Measurements from ENCODE around the gene TAX1BP1. TPM values are rescaled to one million over a fixed set of nuclear protein-coding genes. Genes with fewer than 3 reads are reported as not detected.

TAX1BP1 gene
- total RNA-seq, 1 experiment from 2014 or later = 69.9 TPM

DNA sequence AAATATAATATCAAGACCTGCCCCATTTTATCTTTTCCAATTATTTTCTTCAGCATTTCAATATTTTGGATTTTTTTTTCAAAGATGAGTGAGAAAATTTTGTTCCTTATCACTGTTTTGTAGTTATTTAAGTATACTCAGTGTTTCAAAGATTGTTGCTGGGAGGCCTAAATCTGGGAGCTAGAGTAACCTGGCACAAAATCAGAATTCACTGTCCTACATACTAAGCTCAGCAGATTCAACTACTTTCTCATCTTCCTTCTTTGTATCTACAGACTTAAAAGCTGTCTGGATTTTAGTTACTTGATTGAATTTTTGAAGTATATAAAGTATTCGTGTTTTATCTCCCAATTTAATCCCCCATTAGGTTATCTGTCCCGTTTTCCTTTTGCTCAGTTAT is 85.9 kb downstream of the TAX1BP1 start:
- ChIA-PET CTCF (interaction anchor here (0.6 kb wide), 1 partner anchor 12 kb away, joined by 3 read pairs; no protein-coding TSS in a partner anchor), POLR2A (no interaction called here)
- TF ChIP-seq NFATC4 (CRISPR knock-in tag; IDR thresholded peaks at IDR 0.05) (no peak), ZNF138 (CRISPR knock-in tag; conservative IDR thresholded peaks at IDR 0.05) (no peak), NFYB (CRISPR knock-in tag; conservative IDR thresholded peaks at IDR 0.05; ENCODE audit: low read depth) (no peak), ZNF423 (CRISPR knock-in tag; IDR thresholded peaks at IDR 0.05) (no peak), RELA (CRISPR knock-in tag; IDR thresholded peaks at IDR 0.05; ENCODE audit: borderline replicate concordance) (no peak), TEAD4 (CRISPR knock-in tag; IDR thresholded peaks at IDR 0.05) (no peak), NR3C1 (CRISPR knock-in tag; conservative IDR thresholded peaks at IDR 0.05; ENCODE audit: low read depth) (no peak), JUN (CRISPR knock-in tag; IDR thresholded peaks at IDR 0.05) (no peak), OVOL2 (CRISPR knock-in tag; IDR thresholded peaks at IDR 0.05; ENCODE audit: borderline replicate concordance) (no peak)
- TF ChIP-seq, protein P1, sequence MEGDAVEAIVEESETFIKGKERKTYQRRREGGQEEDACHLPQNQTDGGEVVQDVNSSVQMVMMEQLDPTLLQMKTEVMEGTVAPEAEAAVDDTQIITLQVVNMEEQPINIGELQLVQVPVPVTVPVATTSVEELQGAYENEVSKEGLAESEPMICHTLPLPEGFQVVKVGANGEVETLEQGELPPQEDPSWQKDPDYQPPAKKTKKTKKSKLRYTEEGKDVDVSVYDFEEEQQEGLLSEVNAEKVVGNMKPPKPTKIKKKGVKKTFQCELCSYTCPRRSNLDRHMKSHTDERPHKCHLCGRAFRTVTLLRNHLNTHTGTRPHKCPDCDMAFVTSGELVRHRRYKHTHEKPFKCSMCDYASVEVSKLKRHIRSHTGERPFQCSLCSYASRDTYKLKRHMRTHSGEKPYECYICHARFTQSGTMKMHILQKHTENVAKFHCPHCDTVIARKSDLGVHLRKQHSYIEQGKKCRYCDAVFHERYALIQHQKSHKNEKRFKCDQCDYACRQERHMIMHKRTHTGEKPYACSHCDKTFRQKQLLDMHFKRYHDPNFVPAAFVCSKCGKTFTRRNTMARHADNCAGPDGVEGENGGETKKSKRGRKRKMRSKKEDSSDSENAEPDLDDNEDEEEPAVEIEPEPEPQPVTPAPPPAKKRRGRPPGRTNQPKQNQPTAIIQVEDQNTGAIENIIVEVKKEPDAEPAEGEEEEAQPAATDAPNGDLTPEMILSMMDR (IDR thresholded peaks at IDR 0.05) = no peak
- TF ChIP-seq, protein P2, sequence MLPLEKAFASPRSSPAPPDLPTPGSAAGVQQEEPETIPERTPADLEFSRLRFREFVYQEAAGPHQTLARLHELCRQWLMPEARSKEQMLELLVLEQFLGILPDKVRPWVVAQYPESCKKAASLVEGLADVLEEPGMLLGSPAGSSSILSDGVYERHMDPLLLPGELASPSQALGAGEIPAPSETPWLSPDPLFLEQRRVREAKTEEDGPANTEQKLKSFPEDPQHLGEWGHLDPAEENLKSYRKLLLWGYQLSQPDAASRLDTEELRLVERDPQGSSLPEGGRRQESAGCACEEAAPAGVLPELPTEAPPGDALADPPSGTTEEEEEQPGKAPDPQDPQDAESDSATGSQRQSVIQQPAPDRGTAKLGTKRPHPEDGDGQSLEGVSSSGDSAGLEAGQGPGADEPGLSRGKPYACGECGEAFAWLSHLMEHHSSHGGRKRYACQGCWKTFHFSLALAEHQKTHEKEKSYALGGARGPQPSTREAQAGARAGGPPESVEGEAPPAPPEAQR (CRISPR knock-in tag; IDR thresholded peaks at IDR 0.05) = no peak
- TF ChIP-seq, protein P3, sequence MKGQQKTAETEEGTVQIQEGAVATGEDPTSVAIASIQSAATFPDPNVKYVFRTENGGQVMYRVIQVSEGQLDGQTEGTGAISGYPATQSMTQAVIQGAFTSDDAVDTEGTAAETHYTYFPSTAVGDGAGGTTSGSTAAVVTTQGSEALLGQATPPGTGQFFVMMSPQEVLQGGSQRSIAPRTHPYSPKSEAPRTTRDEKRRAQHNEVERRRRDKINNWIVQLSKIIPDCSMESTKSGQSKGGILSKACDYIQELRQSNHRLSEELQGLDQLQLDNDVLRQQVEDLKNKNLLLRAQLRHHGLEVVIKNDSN (CRISPR knock-in tag; IDR thresholded peaks at IDR 0.05) = no peak

DNA sequence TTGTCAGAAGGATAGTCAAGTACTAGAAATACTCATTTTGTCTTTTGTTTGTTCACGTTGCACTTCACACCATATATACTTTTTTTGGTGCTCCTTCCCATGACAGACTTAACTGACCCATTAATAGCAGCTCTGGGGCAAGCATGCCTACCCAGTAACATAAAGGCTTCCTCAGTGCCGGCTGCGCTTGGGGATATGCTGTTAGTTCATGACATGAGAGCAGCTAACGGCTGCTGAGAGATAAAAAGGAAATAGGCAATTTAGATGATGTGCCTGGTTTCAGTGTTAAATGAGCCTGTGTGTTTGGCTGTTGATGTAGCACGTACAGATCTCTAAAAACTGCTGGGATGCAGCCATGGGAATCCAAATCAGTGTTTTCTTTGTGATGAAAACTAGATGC is 86.4 kb downstream of the TAX1BP1 start:
- Mint-ChIP-seq H3K4me1 (0 out of 2 replicates have a peak, but pooled peaks cover 2% of the 10 kb centered on the region), H3K27me3 (ENCODE audit: low read depth) (no peaks in the 10 kb centered on the region), H3K36me3 (no peaks in the 10 kb centered on the region), H3K4me3 (no peak overlapping the region), H3K9me3 (no peaks in the 10 kb centered on the region), H3K27ac (0 out of 2 replicates have a peak overlapping the region, but pooled peaks have one; percentile 8)
- TF ChIP-seq ZNF232 (CRISPR knock-in tag; IDR thresholded peaks at IDR 0.05) = no peak
- DNase-seq (ENCODE audit: low spot score) = no peak
- POLR2A ChIA-PET = no interaction called here
- CTCF ChIA-PET = interaction anchor here (0.6 to 0.8 kb wide), 2 partner anchors 11 to 52 kb away, joined by 3 read pairs; no protein-coding TSS in a partner anchor
- no peak for ATAC-seq

More for the DNA sequence above, 85.9 kb downstream of the TAX1BP1 start:
- no peak for ATAC-seq
- DNase-seq (ENCODE audit: low spot score) = no peak
- H3K27me3 Mint-ChIP-seq (ENCODE audit: low read depth) = no peaks in the 10 kb centered on the region
- no peaks in the 10 kb centered on the region for H3K36me3 Mint-ChIP-seq
- H3K4me1 Mint-ChIP-seq = 0 out of 2 replicates have a peak, but pooled peaks cover 2% of the 10 kb centered on the region
- H3K27ac Mint-ChIP-seq = 0 out of 2 replicates have a peak overlapping the region, but pooled peaks have one; percentile 8
- H3K9me3 Mint-ChIP-seq = no peaks in the 10 kb centered on the region
- no peak overlapping the region for H3K4me3 Mint-ChIP-seq

DNA sequence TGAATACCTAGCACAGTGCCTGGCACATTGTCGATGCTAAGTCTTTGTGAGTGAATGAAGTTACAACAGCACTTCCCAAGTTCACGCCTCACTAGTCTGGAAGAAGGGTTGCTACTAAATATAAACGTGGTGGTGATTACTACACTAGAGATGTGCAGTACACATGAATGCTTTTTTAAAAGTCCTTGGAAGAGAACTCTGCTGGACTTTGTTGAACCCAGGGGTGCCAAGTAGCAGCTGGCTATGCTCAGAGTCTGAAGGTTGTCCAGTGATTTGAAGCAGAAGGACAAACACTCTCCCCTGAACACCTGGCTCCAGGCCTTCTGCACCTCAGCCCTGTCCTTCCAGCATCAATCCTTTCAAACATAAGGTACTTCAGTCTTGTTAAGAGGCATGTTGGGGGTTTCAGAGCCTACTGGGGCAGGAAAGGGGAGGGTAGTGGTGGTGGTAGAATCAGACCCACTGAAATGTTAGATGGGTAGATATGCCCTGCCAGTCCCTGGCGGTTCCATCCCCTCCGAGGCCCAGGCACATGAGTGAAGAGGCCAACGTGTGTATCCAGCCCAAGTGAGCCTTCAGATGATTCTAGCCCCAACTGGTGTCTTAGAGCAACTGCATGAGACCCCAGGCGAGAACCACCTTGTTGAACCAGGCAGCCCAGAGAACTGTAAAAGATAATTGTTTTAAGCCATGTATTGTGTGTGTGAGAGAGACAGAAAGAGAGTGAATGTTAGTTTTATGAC is 94.4 kb downstream of the TAX1BP1 start:
- Mint-ChIP-seq H3K4me1 (peaks cover 6% of the 10 kb centered on the region), H3K27ac (no peak overlapping the region), H3K36me3 (peaks cover under 1% of the 10 kb centered on the region), H3K4me3 (no peak overlapping the region), H3K9me3 (no peaks in the 10 kb centered on the region), H3K27me3 (ENCODE audit: low read depth) (no peaks in the 10 kb centered on the region)
- ATAC-seq (peak; percentile 61), DNase-seq (ENCODE audit: low spot score) (no peak)
- ChIA-PET CTCF (interaction anchor here (0.7 kb wide), 1 partner anchor 259 kb away, joined by 3 read pairs; no protein-coding TSS in a partner anchor), POLR2A (no interaction called here)
- TF ChIP-seq, protein P4, sequence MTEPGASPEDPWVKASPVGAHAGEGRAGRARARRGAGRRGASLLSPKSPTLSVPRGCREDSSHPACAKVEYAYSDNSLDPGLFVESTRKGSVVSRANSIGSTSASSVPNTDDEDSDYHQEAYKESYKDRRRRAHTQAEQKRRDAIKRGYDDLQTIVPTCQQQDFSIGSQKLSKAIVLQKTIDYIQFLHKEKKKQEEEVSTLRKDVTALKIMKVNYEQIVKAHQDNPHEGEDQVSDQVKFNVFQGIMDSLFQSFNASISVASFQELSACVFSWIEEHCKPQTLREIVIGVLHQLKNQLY (CRISPR knock-in tag; IDR thresholded peaks at IDR 0.05) = no peak
- TF ChIP-seq ZNF416 (CRISPR knock-in tag; IDR thresholded peaks at IDR 0.05) (no peak), ZNF317 (CRISPR knock-in tag; IDR thresholded peaks at IDR 0.05; ENCODE audit: borderline replicate concordance, low read depth) (no peak), TEAD4 (CRISPR knock-in tag; IDR thresholded peaks at IDR 0.05) (no peak), SP1 (CRISPR knock-in tag; conservative IDR thresholded peaks at IDR 0.05) (no peak), ZNF121 (CRISPR knock-in tag; IDR thresholded peaks at IDR 0.05) (no peak), NR1H2 (CRISPR knock-in tag; IDR thresholded peaks at IDR 0.05) (no peak)
- TF ChIP-seq, protein P5, sequence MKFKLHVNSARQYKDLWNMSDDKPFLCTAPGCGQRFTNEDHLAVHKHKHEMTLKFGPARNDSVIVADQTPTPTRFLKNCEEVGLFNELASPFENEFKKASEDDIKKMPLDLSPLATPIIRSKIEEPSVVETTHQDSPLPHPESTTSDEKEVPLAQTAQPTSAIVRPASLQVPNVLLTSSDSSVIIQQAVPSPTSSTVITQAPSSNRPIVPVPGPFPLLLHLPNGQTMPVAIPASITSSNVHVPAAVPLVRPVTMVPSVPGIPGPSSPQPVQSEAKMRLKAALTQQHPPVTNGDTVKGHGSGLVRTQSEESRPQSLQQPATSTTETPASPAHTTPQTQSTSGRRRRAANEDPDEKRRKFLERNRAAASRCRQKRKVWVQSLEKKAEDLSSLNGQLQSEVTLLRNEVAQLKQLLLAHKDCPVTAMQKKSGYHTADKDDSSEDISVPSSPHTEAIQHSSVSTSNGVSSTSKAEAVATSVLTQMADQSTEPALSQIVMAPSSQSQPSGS (CRISPR knock-in tag; IDR thresholded peaks at IDR 0.05; ENCODE audit: borderline replicate concordance, low read depth) = no peak
- TF ChIP-seq, protein P6, sequence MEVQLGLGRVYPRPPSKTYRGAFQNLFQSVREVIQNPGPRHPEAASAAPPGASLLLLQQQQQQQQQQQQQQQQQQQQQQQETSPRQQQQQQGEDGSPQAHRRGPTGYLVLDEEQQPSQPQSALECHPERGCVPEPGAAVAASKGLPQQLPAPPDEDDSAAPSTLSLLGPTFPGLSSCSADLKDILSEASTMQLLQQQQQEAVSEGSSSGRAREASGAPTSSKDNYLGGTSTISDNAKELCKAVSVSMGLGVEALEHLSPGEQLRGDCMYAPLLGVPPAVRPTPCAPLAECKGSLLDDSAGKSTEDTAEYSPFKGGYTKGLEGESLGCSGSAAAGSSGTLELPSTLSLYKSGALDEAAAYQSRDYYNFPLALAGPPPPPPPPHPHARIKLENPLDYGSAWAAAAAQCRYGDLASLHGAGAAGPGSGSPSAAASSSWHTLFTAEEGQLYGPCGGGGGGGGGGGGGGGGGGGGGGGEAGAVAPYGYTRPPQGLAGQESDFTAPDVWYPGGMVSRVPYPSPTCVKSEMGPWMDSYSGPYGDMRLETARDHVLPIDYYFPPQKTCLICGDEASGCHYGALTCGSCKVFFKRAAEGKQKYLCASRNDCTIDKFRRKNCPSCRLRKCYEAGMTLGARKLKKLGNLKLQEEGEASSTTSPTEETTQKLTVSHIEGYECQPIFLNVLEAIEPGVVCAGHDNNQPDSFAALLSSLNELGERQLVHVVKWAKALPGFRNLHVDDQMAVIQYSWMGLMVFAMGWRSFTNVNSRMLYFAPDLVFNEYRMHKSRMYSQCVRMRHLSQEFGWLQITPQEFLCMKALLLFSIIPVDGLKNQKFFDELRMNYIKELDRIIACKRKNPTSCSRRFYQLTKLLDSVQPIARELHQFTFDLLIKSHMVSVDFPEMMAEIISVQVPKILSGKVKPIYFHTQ (CRISPR knock-in tag; IDR thresholded peaks at IDR 0.05) = no peak
- TF ChIP-seq, protein P7, sequence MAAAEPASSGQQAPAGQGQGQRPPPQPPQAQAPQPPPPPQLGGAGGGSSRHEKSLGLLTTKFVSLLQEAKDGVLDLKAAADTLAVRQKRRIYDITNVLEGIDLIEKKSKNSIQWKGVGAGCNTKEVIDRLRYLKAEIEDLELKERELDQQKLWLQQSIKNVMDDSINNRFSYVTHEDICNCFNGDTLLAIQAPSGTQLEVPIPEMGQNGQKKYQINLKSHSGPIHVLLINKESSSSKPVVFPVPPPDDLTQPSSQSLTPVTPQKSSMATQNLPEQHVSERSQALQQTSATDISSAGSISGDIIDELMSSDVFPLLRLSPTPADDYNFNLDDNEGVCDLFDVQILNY (CRISPR knock-in tag; IDR thresholded peaks at IDR 0.05) = no peak
